Common myeloid progenitor, CD34-positive (primary cell): ENCODE results near the gene TRIM14. TPM values are rescaled to one million over a fixed set of nuclear protein-coding genes. Genes with fewer than 3 reads are reported as not detected.

Experiments used
- CTCF ChIA-PET: fragments of 350-600 bp; sonication (Branson Sonifier 250); formaldehyde crosslinking; loops from one replicate; lab custom pipeline; 2021; ENCODE audit warnings: antibody characterized with exemption; lab: Charles Lee
- POLR2A ChIA-PET: fragments of 350-600 bp; sonication (Branson Sonifier 250); formaldehyde crosslinking; loops from one replicate; lab custom pipeline; 2021; ENCODE audit warnings: antibody characterized with exemption; lab: Charles Lee
- DNase-seq, 3 donors: peaks; one replicate each; pipeline versions ENCODE4 v3.0.0 to v3.0.0-alpha.2; 2013
- H3K27ac ChIP-seq, 2 experiments: 1 replicate in 1 of 2; 2 replicates in 1 of 2; pipeline ENCODE4 v1.7.0; 2013; ENCODE audit warnings: inconsistent platforms in 2 of 2, low read length in 2 of 2, mild to moderate bottlenecking in 2 of 2, low read depth in 1 of 2, moderate library complexity in 1 of 2; ENCODE audit not compliant: severe bottlenecking in 2 of 2, insufficient read depth in 1 of 2, poor library complexity in 1 of 2
- H3K27me3 ChIP-seq, 5 experiments: replicated peaks in 2 of 5; 1 replicate in 3 of 5; 2 replicates in 2 of 5; pipeline versions ENCODE4 v1.6.1 to v1.7.0; 2013; ENCODE audit warnings: low read length in 4 of 5, mild to moderate bottlenecking in 2 of 5, moderate library complexity in 2 of 5, inconsistent platforms in 1 of 5; ENCODE audit not compliant: insufficient read depth in 5 of 5, control insufficient read depth in 4 of 5
- H3K36me3 ChIP-seq, 4 experiments: 1 replicate in 2 of 4; 2 replicates in 2 of 4; pipeline versions ENCODE4 v1.6.1 to v1.7.0; 2013; ENCODE audit warnings: low read length in 3 of 4, control low read depth in 1 of 4, mild to moderate bottlenecking in 1 of 4; ENCODE audit not compliant: control insufficient read depth in 4 of 4, insufficient read depth in 4 of 4
- H3K4me1 ChIP-seq, 4 experiments: 1 replicate in 3 of 4; 2 replicates in 1 of 4; pipeline versions ENCODE4 v1.6.1 to v1.7.1; 2013; ENCODE audit warnings: low read length in 3 of 4, mild to moderate bottlenecking in 3 of 4, control low read depth in 1 of 4, inconsistent platforms in 1 of 4, moderate library complexity in 1 of 4; ENCODE audit not compliant: control insufficient read depth in 4 of 4, insufficient read depth in 4 of 4; ENCODE audit errors: control extremely low read depth in 1 of 4
- H3K4me3 ChIP-seq, 7 experiments: 1 replicate in 4 of 7; 2 replicates in 3 of 7; pipeline versions ENCODE4 v1.5.1 to v1.7.0; 2013; ENCODE audit warnings: mild to moderate bottlenecking in 7 of 7, low read length in 6 of 7, moderate library complexity in 6 of 7, inconsistent platforms in 2 of 7, low read depth in 2 of 7, control low read depth in 1 of 7; ENCODE audit not compliant: insufficient read depth in 4 of 7, control insufficient read depth in 1 of 7; ENCODE audit errors: extremely low read depth in 1 of 7
- H3K9me3 ChIP-seq, 5 experiments: 1 replicate in 4 of 5; 2 replicates in 1 of 5; pipeline versions ENCODE4 v1.6.1 to v1.7.1; 2013; ENCODE audit warnings: low read length in 4 of 5, mild to moderate bottlenecking in 2 of 5, inconsistent platforms in 1 of 5, low read depth in 1 of 5, moderate library complexity in 1 of 5; ENCODE audit not compliant: control insufficient read depth in 4 of 5, insufficient read depth in 2 of 5; ENCODE audit errors: control extremely low read depth in 1 of 5
- WGBS: methylation state at CpG from one replicate; pipeline ENCODE4 v1.1.5; 2013; ENCODE audit not compliant: insufficient coverage; 5-methylcytosine and 5-hydroxymethylcytosine counted together
- polyA plus RNA-seq: library from polyadenylated mRNA; unstranded; fragments of 120-200 nt; gene quantifications from one replicate; pipeline ENCODE4 v1.2.1, GENCODE V29; 2013

Gene TRIM14, protein sequence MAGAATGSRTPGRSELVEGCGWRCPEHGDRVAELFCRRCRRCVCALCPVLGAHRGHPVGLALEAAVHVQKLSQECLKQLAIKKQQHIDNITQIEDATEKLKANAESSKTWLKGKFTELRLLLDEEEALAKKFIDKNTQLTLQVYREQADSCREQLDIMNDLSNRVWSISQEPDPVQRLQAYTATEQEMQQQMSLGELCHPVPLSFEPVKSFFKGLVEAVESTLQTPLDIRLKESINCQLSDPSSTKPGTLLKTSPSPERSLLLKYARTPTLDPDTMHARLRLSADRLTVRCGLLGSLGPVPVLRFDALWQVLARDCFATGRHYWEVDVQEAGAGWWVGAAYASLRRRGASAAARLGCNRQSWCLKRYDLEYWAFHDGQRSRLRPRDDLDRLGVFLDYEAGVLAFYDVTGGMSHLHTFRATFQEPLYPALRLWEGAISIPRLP
- polyA plus RNA-seq: 32.7 TPM

DNA sequence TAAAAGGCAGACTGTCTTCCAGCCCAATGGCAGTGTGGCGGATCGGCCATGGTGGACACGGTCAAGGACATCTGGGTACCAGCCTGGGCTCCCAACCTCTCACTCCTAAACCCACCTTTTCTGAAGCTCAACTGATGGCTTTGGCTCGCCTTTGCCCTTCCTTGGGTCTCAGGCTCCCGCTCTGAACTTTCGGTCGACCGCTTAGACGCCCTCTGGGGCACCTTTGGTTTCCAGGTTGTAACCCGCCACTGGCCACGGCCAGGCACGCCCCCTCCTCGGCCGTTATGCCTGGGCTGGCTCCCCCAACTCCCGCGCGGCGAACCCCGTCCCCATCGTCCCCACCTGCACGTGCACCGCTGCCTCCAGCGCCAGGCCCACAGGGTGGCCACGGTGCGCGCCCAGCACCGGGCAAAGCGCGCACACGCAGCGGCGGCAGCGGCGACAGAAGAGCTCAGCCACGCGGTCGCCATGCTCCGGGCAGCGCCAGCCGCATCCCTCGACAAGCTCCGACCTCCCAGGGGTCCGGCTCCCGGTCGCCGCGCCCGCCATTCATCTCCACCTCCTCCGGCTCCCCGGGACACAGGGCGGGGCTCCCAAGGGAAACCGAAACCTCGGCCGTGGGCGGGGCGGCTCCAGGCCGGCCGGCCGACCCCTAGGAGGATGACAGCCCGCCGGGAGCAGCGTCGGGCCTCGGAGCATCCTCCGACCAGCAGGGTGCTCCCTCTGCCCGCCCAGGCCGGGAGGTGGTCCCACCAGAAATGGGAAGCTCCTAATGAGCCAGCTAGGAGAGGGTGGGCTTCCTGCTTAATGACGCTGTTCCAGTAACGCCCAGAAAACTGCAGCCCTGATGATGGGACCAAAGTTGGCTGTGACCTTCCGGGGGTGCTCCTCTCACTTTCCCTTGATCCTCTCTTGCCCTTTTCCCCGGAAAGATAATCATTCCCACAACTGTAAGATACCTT lies at the start of gene TRIM14:
TSS of gene TRIM14 (minus strand) at position 583 of the 962 bp plus-strand sequence. CDS start at position 549, 34 bp downstream.
- no peaks in the 10 kb centered on the region for H3K27me3 ChIP-seq
- ChIA-PET POLR2A (interaction anchor here (0.6 to 1.8 kb wide), 4 partner anchors 9 to 1475 kb away, joined by 3 to 7 read pairs (median 5); partner anchors contain the start of gene TBC1D2), CTCF (interaction anchor here (0.6 to 4.6 kb wide), 23 partner anchors 7 to 1574 kb away, joined by 3 to 31 read pairs (median 4); no protein-coding TSS in a partner anchor)
- H3K9me3 ChIP-seq: no peaks in the 10 kb centered on the region
- peaks cover 7 to 38% (median 25%) of the 10 kb centered on the region in 4 experiments for H3K4me1 ChIP-seq
- peak in 2 of 3 donors; percentile 55 to 76 for DNase-seq
- peak within 1 kb of the TSS; percentile 1 to 69 for H3K27ac ChIP-seq
- H3K4me3 ChIP-seq: peak within 1 kb of the TSS; percentile 66 to 88 (median 76)
- 2% methylated on average over 69 of the region's 71 CpGs for WGBS
- H3K36me3 ChIP-seq: peaks cover 0 to 5% (median 0%) of the 10 kb centered on the region in 4 experiments

DNA sequence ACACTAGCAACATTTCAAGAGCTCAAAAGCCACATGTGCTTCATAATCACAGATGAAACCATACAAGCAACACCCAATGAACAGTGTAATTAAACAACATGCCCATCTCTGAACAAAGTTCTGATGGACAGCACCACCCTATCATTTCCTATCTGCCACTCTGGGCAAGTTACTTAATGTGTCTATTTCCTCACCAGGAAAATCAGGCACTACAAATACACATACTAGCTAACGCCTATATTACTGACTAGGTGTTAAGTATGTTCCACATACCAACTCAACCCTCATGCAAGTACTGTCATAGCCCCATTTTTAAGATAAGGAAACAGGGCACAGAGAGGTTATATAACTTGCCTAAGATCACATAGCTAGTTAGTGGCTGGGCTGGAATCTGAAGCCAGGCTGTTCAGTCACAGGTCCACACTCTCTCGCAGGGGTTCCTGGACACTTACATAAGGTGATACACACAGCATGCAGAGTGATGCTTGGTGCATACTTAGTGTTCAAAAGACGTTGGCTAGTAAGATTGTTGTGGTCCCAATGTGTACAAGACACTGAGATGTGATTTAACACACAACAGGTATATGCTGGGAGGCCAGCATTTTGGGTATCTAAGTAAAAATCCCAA lies 49.2 kb upstream of the TRIM14 start:
- Histone ChIP-seq H3K4me3 (no peak overlapping the region), H3K4me1 (peaks cover 0 to 2% (median 0%) of the 10 kb centered on the region in 4 experiments), H3K27ac (no peak overlapping the region), H3K36me3 (no peaks in the 10 kb centered on the region), H3K27me3 (no peaks in the 10 kb centered on the region), H3K9me3 (no peaks in the 10 kb centered on the region)
- WGBS: no CpG with 5 or more reads among the region's 3 CpGs
- POLR2A ChIA-PET: interaction anchor here (0.6 kb wide), 1 partner anchor 50 kb away, joined by 3 read pairs; no protein-coding TSS in a partner anchor
- CTCF ChIA-PET: interaction anchor here (1.3 kb wide), 1 partner anchor 10 kb away, joined by 3 read pairs; no protein-coding TSS in a partner anchor
- DNase-seq: no peak

DNA sequence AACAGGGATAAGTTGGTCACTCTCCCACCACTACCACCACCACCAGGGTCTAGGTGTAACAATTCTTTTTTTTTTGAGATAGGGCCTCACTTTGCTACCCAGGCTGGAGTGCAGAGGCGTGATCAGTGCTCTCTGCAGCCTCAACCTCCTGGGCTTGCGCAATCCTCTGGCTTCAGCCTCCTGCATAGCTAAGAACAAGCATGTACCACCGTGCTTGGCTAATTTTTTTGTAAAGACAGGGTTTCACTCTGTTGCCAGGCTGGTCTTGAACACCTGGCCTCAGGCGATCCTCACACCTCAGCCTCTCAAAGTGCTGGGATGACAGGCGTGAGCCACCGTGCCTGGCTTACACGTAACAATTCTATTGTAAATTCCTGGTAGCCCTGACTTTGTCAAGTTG lies 45.9 kb upstream of the TRIM14 start:
- DNase-seq: no peak
- POLR2A ChIA-PET: no interaction called here
- CTCF ChIA-PET: interaction anchor here (1.2 kb wide), 1 partner anchor 29 kb away, joined by 3 read pairs; no protein-coding TSS in a partner anchor
- Histone ChIP-seq H3K36me3 (no peaks in the 10 kb centered on the region), H3K27me3 (no peaks in the 10 kb centered on the region), H3K4me1 (peaks cover 0 to 2% (median 0%) of the 10 kb centered on the region in 4 experiments), H3K27ac (no peak overlapping the region), H3K4me3 (no peak overlapping the region), H3K9me3 (no peaks in the 10 kb centered on the region)
- 88% methylated on average over 7 of the region's 7 CpGs for WGBS

DNA sequence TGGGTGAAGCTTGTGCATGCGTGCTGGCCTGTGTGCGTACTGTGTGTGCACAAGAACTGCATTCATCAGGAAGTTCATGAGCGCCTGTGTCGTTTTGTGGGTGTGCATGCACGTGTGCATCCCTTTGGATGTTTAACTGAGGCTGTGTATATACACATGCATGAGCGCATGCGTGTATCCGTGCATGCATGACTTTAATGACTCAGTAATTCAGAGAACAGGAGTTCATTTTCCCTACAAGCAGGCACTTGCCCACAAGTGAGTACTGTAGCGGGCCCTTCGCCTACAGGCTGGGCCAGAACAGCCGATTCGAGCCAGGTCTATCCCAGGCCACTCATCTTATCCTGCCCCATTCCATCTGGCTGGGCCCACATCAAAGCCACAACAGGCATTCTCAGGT lies 43.6 kb upstream of the TRIM14 start:
- POLR2A ChIA-PET: no interaction called here

DNA sequence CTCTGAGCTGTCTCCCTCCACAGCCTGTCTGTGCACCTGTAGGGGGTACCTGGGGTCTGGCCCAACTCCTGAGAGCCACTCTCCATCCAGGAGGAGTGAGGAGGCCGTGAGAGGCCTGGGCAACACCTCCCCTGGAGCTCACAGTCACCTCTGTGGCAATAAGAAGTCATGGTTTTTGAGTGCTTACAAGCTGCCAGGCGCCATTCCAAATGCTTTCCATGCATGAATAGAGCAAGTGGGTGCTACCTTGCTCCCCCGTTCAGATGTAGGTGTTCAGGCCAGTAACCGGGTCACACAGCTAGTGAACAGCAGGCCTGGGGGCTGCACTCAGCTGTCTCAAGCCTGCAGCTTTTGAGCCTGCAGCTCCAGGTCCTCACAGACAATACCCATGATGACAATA lies 42.8 kb upstream of the TRIM14 start:
- H3K27ac ChIP-seq: no peak overlapping the region
- ChIA-PET CTCF (no interaction called here), POLR2A (no interaction called here)
- 96% methylated on average over 4 of the region's 4 CpGs for WGBS
- DNase-seq: no peak
- H3K36me3 ChIP-seq: peaks cover 0 to 4% (median 0%) of the 10 kb centered on the region in 4 experiments
- no peaks in the 10 kb centered on the region for H3K9me3 ChIP-seq
- no peak overlapping the region for H3K4me3 ChIP-seq
- no peaks in the 10 kb centered on the region for H3K27me3 ChIP-seq
- peaks cover 0 to 2% (median 0%) of the 10 kb centered on the region in 4 experiments for H3K4me1 ChIP-seq

More for the DNA sequence above, 43.6 kb upstream of the TRIM14 start:
- no peak for DNase-seq
- Histone ChIP-seq H3K4me3 (no peak overlapping the region), H3K27me3 (no peaks in the 10 kb centered on the region), H3K36me3 (no peaks in the 10 kb centered on the region), H3K9me3 (no peaks in the 10 kb centered on the region), H3K27ac (no peak overlapping the region), H3K4me1 (peaks cover 0 to 2% (median 0%) of the 10 kb centered on the region in 4 experiments)
- CTCF ChIA-PET: no interaction called here
- WGBS: 95% methylated on average over 9 of the region's 12 CpGs

DNA sequence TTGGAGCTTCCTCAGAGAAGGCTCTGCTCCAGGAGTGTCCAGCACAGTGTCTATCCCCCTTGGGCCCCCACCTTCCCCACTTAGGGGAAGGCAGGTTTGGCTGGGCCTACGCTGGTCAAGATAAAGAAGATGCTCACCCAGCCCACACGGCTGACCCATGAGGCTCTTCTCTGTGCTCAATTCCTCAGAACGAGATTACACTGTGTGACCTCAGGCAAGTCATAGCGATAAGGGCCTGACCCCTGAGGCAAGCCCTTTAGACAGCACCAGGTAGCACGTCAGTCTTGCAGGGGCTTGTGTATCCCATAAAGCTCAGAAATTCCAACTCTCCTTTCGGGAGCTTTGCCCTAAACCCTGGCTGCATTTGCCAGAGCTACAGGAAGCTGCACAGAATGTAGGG lies 40.8 kb upstream of the TRIM14 start:
- peaks cover 0 to under 1% (median 0%) of the 10 kb centered on the region in 4 experiments for H3K4me1 ChIP-seq
- no peak overlapping the region for H3K4me3 ChIP-seq
- ChIA-PET CTCF (interaction anchor here (2.1 kb wide), 1 partner anchor 38 kb away, joined by 5 read pairs; no protein-coding TSS in a partner anchor), POLR2A (interaction anchor here (0.6 kb wide), 2 partner anchors 56 to 226 kb away, joined by 3 to 4 read pairs; no protein-coding TSS in a partner anchor)
- no peaks in the 10 kb centered on the region for H3K9me3 ChIP-seq
- peaks cover 0 to 4% (median 0%) of the 10 kb centered on the region in 4 experiments for H3K36me3 ChIP-seq
- no peak for DNase-seq
- no peak overlapping the region for H3K27ac ChIP-seq
- 100% methylated on average over 5 of the region's 6 CpGs for WGBS
- H3K27me3 ChIP-seq: no peaks in the 10 kb centered on the region
